GM18951 (cell line): ENCODE data around the gene ADAMTS20.

Source experiments
- POLR2A ChIP-seq: IDR thresholded peaks from 4 replicates; pipeline ENCODE4 v1.6.1; 2011; ENCODE audit warnings: mild to moderate bottlenecking; ENCODE audit not compliant: insufficient read length, insufficient read depth; ENCODE audit errors: extremely low read depth
- in situ Hi-C: fragments of 300-500 bp; cut with MboI; formaldehyde crosslinking; loops from one replicate; pipeline ENCODE4 v1.12.0; 2022; ENCODE audit warnings: low sequenced_read_pairs, mixed read lengths, inconsistent platforms; ENCODE audit not compliant: unreplicated experiment

ADAMTS20 gene, protein sequence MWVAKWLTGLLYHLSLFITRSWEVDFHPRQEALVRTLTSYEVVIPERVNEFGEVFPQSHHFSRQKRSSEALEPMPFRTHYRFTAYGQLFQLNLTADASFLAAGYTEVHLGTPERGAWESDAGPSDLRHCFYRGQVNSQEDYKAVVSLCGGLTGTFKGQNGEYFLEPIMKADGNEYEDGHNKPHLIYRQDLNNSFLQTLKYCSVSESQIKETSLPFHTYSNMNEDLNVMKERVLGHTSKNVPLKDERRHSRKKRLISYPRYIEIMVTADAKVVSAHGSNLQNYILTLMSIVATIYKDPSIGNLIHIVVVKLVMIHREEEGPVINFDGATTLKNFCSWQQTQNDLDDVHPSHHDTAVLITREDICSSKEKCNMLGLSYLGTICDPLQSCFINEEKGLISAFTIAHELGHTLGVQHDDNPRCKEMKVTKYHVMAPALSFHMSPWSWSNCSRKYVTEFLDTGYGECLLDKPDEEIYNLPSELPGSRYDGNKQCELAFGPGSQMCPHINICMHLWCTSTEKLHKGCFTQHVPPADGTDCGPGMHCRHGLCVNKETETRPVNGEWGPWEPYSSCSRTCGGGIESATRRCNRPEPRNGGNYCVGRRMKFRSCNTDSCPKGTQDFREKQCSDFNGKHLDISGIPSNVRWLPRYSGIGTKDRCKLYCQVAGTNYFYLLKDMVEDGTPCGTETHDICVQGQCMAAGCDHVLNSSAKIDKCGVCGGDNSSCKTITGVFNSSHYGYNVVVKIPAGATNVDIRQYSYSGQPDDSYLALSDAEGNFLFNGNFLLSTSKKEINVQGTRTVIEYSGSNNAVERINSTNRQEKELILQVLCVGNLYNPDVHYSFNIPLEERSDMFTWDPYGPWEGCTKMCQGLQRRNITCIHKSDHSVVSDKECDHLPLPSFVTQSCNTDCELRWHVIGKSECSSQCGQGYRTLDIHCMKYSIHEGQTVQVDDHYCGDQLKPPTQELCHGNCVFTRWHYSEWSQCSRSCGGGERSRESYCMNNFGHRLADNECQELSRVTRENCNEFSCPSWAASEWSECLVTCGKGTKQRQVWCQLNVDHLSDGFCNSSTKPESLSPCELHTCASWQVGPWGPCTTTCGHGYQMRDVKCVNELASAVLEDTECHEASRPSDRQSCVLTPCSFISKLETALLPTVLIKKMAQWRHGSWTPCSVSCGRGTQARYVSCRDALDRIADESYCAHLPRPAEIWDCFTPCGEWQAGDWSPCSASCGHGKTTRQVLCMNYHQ (N-terminal part only)

DNA sequence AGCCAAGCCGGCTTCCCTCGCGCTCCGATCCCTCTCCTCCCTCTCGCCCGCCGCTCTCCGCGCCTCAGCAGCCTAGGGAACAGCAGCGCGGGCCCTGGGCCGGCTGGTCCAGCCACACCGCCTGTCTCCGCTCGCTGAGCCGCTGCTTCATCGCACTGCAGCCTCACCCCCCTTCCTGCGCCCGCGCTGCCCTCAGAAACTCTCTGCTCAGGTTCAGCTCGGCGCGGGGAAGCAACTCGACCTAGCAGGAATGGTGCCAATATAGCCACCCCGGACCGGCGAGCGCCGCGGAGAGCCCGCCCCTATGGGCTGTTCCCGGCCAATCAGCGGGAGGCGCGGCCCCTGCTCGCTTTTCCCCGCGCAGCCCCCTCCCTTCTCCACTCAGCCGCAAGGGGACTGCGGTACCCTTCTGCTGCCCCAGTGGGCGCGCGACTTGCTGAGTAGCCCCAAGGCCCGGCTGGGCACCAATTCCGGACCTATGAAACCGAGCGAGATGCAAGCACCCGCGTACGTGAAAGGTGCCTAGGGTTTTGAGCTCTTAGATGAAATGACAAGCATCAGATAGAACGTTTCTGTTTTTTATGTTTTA is at the start of gene ADAMTS20:
Gene ADAMTS20 (minus strand): TSS at position 233 of the 589 bp plus-strand sequence. CDS start 282 bp downstream, outside the sequence.
- TF ChIP-seq POLR2A = no peak
- in situ Hi-C loops = no loop called here

DNA sequence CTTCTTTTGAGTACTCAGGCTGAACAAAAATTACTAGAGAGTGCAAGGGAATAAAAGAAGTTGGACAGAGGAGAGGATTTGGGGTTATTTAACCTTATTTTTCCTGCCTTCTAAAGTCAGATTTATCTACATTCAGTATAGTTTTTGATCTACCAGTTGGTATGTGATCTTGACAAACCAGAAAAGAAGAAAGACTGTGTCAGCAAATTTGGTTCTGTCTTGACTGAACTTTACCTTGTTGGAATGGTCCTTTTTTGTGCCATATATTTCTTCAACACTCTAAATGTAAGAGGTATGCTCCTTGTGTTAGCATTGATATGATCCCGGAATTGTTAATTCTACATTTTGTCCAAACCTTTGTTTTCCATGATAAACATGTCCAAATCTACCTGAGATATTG is 47.7 kb upstream of the ADAMTS20 start:
- in situ Hi-C loops = no loop called here
- TF ChIP-seq POLR2A = no peak

DNA sequence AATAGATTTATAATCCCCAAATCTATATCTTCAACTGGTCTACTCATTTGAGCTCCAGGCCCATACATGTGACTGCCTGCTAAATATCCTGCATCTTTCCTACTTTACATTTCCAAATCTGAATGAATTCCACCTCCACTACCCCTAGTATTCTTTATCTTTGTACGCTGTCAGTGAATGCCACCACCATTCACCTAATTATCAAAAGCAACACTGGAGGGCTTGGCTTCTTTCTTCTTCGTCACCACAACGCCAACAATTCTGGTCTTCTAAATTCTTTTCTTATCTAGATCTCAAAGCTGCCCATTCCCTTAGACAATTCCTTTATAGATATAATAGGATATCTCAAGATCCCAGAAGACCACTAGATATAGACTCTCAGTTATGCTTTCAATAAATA is 47.1 kb upstream of the ADAMTS20 start:
- in situ Hi-C loops = no loop called here

DNA sequence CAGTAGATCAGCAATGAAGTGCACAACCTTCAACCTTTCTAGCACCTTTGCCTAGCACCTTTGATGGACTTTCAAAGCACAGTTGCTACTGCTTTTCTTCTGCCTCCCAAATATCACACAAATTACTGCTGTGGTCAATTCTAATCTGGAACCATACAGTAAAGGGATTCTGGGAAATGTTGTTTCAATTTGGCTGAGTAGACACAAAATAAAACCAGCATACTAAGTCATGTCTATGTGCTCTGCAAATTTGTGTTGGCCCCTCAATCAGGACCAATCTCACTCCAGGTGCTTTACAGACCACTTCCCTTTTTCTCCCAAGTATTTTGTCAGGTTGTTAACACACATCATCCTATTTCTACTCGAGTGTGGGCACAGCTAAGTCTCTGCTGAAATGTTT is 38.3 kb upstream of the ADAMTS20 start:
- in situ Hi-C loops = no loop called here
- TF ChIP-seq POLR2A = no peak

More for the DNA sequence above, 47.1 kb upstream of the ADAMTS20 start:
- TF ChIP-seq POLR2A = no peak

DNA sequence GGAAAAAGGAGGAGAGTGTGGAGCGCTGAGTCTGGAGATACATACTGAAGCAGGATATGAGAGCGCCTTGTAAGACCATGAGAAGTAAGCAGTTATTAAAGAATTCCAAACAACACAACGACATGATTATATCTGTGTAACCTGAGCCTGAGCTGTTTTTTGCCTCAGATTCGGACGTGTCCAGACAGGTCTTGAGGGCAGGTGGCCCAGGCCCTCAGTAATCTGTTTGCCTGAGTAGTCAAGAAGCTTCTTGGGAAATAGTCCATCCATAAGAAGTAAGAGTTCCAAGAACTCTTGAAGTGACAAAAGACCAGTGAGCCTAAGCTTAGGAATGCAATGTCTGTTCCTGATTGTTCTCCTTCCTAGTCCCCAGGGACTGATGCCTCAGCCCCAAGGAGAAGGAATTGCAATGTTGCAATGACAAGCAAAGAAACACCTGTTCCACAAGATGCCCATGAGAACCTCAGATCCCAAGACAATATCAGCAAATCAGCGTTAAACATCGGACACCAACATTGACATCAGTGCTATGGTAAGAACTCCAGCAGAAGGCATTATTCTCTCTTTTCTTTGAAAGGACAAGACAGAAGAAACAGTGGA is 34.7 kb upstream of the ADAMTS20 start:
- in situ Hi-C loops = no loop called here
- no peak for TF ChIP-seq POLR2A

DNA sequence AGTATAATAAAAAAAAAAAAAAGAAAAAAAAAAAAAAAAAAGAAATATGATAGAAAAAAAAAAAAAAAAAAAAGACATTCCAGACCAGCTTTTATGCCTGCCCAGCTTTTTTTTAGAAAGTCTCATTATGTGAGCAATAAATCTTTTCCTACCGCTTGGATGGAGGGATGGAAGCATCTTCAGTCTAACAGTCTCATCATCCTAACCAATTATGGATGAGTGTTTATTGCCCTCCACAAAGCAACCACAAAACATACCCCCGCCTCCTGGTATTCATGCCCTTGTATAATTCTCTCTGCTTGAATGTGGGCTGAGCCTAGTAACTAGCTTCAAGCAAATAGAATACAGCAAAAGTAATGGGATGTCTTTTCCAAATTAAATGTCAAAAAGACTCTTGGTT is 33.7 kb upstream of the ADAMTS20 start:
- TF ChIP-seq POLR2A = no peak
- in situ Hi-C loops = no loop called here

DNA sequence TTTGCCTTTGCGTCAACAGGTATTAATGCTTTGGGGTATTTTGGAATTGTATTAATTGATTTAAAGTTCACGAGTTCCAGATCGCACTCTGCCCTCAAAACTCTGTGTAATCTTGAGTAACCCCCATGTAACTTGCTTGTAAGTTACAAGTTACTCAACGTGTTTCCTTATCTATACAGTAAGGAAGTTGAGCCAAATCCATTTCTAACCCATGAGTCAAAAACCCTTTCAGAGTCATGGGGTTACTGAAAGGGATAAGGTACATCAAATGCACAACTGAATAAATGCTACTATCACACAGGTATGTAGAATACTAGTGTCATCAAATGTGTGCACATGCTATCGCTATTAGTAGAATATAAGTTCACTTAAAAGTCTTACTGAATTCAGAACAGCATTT is 28.6 kb upstream of the ADAMTS20 start:
- in situ Hi-C loops = no loop called here
- TF ChIP-seq POLR2A = no peak

DNA sequence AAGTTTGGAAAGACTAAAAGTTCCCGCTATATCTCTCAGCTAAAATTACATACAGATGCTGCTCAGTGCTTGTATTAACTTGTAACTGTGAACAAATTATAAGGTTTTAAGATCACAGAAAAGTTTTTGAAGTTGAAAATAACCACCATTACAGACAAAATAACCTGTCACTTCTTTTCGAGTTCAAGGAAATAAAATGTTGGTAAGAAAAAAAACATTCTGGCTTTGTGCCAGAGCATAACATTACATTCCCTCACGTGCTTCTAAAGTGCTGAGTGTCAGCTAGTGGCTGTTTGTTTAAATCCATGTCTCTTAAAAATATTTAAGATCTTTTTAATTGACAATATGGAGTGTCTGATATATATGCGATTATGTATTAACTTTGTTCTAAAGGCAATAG is 27.2 kb upstream of the ADAMTS20 start:
- in situ Hi-C loops = no loop called here
- no peak for TF ChIP-seq POLR2A

DNA sequence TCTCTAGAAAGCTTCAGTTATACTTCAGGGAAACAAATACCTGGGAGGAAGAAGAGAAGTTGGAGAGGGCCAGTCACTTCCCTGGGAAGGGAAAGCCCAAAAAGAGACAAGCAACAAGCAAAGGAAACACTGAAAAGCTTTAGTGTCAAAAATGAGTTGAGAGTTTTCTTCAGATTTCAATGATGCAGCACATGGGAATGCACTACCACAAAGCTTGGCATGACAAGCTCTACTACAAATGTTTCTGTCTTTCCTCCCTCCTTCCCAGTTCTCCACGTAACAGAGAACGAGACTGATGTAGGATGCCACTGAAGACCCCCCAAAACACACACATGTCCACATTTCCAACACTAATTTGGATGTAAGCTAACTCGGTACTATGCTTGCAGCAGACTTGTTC is 26.8 kb upstream of the ADAMTS20 start:
- no peak for TF ChIP-seq POLR2A
- in situ Hi-C loops = no loop called here

DNA sequence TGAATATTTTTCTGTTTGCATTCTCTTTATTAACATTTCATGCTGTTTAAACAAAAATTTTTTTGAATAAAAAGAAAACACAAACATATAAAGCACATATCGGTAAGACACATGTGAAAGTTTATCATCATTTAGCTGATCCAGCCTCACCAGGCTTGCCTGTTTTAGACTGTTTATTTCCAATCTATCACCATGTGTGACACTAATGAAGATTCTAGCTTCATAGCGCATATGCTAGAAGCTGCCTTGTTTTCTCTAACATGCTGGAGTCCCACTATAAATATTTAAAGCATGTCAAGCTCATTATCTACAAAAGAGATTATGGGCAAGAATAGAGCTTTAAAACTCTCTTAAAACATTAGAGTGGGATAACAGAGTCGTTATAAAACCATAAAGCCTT is 25.4 kb upstream of the ADAMTS20 start:
- in situ Hi-C loops = no loop called here
- TF ChIP-seq POLR2A = no peak

DNA sequence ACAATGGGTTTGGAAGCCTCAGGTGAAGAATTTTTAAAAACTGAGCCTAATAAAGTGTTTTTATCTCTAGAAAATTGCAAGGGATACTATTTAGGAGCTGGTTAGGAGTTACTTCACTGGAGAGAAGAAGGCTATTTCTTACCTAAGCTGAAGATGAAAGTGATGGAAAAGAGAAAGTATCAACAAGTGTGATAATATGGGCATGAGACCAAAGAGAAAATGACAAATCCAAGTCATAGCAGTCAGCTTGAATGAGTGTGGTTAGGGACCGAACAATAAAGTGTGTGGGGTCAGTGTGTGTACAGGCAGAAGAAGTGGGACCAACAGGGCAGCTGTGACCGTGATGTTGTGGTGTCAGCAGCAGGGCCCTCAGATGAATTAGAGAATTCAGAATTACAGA is 24.2 kb upstream of the ADAMTS20 start:
- in situ Hi-C loops = no loop called here
- no peak for TF ChIP-seq POLR2A

DNA sequence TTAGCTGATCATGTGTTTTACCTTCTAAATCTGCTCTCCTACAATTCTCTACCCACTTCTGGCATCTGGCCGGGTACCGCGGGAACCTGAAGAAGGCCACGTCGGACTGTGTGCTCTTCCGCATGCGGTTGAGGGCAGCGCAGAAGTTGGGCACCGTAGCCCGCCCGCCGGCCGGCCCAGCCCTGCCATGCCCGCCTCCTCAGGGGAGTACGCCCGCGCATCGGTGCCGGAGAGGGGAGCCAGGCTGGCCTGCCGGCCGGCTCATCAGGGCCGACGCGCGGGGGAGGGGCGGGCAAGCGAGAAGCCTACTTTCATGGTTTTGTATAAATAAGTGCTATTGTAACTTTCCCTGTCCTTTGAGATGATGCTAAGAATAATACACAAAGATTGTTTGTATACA is 19.9 kb upstream of the ADAMTS20 start:
- in situ Hi-C loops = no loop called here
- TF ChIP-seq POLR2A = no peak
